GM21367 (cell line): Measurements from ENCODE around the gene GALNT2.

Experiments used
- ATAC-seq: cut with Tn5 transposase; IDR thresholded peaks from one replicate; pipeline ENCODE4 v1.9.1; 2021; ENCODE audit not compliant: unreplicated experiment

Gene GALNT2

GRCh38 chr1:230050973-230051735, 15.9 kb upstream of the GALNT2 start:
- ATAC-seq = no peak

DNA sequence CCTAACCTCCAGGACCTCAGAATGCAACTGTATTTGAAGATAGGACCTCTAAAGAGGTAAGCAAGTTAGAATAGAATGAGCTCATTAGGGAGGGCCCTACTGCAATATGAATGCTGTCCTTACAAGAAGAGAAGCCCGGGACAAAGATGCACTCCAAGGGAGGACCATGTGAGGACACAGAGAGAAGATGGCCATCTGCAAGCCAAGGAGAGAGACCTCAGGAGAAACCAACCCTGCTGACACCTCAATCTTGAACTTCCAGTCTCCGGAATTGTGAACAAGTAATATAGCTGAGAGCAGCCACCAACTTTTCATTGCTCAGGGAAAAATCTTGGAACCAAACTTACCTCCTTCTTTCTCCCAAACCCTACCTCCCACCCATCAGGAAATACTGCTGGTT, 15.0 kb upstream of the GALNT2 start:
- no peak for ATAC-seq

DNA sequence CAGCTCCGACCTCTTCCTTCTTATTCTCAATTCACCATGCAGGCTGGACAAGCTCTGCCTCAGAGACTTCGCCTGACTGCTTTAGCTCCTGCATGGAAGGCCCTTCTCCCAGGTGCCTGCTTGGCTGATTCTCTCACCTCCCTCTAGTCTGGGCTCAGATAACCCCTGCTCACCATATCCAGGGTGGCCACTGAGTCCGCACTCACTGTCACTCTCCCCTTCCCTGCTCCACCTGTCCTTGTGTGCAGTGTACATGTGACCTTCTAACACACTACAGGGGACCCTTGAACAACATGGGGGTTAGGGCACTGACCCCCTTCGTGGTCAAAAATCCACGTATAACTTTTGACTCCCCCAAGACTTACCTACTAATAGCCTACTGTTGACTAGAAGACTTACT, 14.4 kb upstream of the GALNT2 start:
- no peak for ATAC-seq

- ATAC-seq = no peak
These were observed 12.8 kb upstream of the GALNT2 start for GRCh38 chr1:230054092-230054749.

DNA sequence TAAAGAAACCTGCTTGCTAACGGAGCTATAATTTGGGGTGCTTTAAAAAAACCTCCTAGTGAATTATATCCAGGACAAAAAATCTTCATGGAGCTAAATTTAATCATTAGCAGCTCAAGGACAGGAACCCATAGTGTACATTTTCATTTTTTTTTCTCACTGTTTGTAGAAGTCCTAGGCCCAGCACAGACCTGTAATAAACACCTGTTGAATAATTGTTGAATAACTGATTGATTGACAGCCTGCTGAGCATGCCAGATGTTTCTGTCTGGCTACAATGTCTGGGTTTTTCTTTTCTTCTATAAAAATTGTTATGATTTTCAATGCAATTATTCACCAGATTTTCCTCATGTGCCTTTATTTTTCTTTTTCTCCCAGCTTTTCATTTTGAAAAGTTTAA, 10.9 kb upstream of the GALNT2 start:
- no peak for ATAC-seq

DNA sequence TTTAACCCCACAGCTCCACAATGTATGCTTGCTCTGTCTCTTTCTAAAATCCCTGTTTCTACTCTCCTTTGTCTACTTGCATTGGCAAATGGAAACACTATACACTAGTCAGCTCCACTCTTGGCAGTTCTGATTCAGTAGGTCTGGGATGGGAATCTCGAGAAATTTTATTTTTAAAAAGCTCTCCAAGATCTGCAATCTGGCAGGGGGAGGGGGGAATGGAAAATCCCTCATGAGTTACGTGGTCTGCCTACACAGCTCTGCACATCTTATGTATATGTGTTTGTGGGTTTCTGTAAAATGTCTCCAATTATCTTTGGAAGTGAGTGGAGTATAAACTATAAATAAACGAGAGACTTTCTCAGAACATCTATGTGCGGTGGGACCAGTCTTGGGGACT, 9.9 kb upstream of the GALNT2 start:
- ATAC-seq = no peak

DNA sequence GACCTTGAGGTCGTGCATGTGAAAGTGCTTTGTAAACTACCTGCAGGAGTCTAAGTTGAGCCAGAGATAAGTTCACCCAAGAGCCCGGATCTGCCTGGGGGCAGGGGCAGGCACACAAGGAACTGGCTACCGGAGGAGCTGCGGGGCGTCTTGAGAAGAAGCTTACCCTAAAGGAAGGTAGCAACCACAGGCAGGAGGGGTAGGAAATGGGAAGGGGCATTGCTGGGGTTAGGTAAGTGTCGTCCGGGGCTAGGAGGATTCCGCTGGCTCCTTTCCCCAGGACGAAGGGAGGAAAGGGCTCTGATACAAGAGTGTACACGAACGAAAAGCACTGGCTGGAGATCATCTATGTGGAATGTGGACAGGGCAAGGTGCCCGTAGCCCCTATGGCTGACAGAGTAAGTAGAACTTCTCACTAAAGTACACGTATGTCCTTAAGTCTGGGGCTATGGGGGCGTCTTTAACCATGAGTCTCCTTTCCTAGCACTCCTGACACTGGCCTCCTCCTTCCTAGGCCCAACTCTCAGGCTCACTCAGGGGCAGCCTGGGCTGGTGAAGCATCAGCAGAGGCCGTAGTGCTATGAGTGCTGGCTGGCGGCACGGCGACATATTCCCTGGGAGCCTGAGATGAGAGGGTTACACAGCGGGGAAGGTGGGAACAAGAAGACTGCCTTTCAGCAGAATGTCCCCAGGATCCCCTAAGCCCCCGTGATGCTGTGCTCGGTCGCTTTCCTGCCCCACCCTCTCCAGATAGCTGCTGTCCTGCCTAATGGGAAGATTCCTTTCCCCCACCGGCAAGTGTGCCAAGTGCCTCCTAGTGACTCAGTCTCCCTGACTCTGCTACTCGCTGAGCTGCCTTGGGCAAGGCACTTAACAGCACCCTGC, 9.1 kb upstream of the GALNT2 start:
- no peak for ATAC-seq

DNA sequence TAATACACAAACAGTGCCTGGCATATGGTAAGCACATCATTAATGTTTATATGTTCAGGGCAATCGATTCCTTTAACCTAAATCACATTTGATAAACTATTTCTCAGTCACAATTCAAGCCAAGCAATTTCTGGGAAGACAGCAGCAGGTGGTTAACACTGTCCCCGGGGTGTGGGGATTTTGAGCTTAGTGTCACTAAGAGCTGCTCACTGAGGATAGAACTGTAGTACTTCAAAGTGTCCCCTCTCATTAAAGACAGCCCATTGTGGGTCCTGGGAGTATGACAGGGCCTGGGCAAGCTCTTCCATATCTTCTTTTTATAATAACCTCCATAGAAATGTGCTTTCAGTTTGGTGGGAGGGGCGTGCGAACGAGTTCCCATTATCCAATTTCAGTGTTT, 8.4 kb upstream of the GALNT2 start:
- no peak for ATAC-seq

GRCh38 chr1:230061801-230062200, 5.2 kb upstream of the GALNT2 start:
- no peak for ATAC-seq

GRCh38 chr1:230062521-230062920, 4.5 kb upstream of the GALNT2 start:
- no peak for ATAC-seq

- ATAC-seq = no peak
These were observed 2.8 kb upstream of the GALNT2 start for GRCh38 chr1:230064283-230064682.

GRCh38 chr1:230065161-230065560, 1.9 kb upstream of the GALNT2 start:
- no peak for ATAC-seq

GRCh38 chr1:230065571-230065970, 1.5 kb upstream of the GALNT2 start:
- no peak for ATAC-seq

GRCh38 chr1:230066031-230066430, 1.0 kb upstream of the GALNT2 start:
- no peak for ATAC-seq

DNA sequence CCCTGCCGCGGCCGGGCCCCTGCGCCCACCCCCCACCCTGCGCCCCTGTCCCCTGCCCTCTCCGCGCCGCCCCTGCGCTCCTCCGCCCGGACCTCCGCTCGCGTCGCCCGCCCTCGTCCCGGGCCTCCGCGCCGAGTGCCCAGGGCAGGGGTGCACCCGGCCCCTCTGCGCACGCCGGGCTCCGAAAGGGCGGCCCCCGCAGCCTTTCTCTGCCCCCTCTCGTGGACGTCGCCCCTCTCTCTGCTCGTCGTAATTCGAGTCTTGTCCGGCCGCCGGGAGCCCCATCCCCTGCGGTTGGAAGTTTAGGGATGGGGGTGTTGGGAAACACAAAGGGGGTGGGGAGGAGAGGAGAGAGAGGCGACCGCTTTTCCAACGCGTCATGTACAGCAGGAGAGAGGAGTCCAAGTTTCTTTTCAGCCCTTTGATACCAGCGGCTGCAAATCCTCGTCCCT, 407 bp downstream of the GALNT2 start:
- ATAC-seq = peak; percentile 16

GRCh38 chr1:230067871-230068620, 1.0 kb downstream of the GALNT2 start:
- ATAC-seq = no peak

- no peak for ATAC-seq
These were observed 1.5 kb downstream of the GALNT2 start for GRCh38 chr1:230068621-230068873.

- no peak for ATAC-seq
These were observed 2.1 kb downstream of the GALNT2 start for GRCh38 chr1:230068952-230069684.

GRCh38 chr1:230069796-230070195, 2.8 kb downstream of the GALNT2 start:
- no peak for ATAC-seq
